Esophagus muscularis mucosa (tissue), 4 donors: ENCODE data around the gene REC114.

Experiments used
- CTCF ChIP-seq, 3 experiments: fragments of 200-600 bp in 2 of 3; fragments of 450-650 bp in 1 of 3; sonication (generic) in 2 of 3; IDR thresholded peaks; one replicate each; pipeline ENCODE4 v1.5.1; 2017 to 2019; ENCODE audit warnings: antibody characterized with exemption in 3 of 3, mild to moderate bottlenecking in 2 of 3, moderate library complexity in 1 of 3
- EP300 ChIP-seq: sonication (generic); formaldehyde crosslinking; IDR thresholded peaks from one replicate; pipeline ENCODE4 v1.6.1; 2017; ENCODE audit warnings: antibody characterized with exemption
- POLR2A ChIP-seq: fragments of 450-650 bp; IDR thresholded peaks from one replicate; pipeline ENCODE4 v1.6.1; 2017; ENCODE audit warnings: antibody characterized with exemption, moderate library complexity, mild to moderate bottlenecking, low read depth
- POLR2AphosphoS5 ChIP-seq, 2 donors: sonication (generic); formaldehyde crosslinking; IDR thresholded peaks; one replicate each; pipeline ENCODE4 v1.6.1; 2017; ENCODE audit warnings: antibody characterized with exemption in 2 of 2

- TF ChIP-seq CTCF (IDR thresholded peaks at IDR 0.05) (no peak), POLR2A (no peak), POLR2AphosphoS5 (IDR thresholded peaks at IDR 0.05) (no peak), EP300 (no peak)
These were observed 96.5 kb downstream of the REC114 start for GRCh38 chr15:73539212-73540128.
